ENCODE measurements around the gene GRIP1.

The GRIP1 gene

DNA sequence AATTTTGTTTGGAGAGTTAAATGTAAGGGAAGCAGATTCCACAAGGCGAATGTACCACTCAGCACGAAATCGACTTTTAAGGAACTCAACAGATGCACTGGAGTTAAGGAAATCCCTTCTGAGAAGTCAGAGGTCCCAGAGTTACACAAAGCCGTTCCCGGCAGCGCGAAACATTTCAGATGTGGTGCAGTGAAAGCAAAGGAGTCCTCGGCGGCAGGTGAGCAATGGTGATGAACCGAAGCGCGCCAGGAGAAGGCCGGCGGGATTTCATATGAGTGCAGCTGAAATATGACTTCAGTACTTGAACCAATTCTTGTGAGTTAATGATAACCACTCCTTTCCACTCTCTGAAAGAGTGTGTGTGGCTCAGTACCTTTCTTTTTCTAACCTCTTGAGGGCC, 183.2 kb downstream of the GRIP1 start:
- H3K36me3 ChIP-seq (ENCODE audit: low read length) = no peaks in the 10 kb centered on the region
- H3K27ac ChIP-seq (ENCODE audit: low read depth, low read length) = no peak overlapping the region
- no peak overlapping the region for H3K4me2 ChIP-seq (ENCODE audit: low read depth, low read length, poor library complexity, severe bottlenecking)
- no peaks in the 10 kb centered on the region for H3K79me2 ChIP-seq (ENCODE audit: insufficient read depth, low read length)
- H2AFZ ChIP-seq (ENCODE audit: low read depth, low read length, severe bottlenecking) = no peak overlapping the region
- no peaks in the 10 kb centered on the region for H4K20me1 ChIP-seq (ENCODE audit: low read depth, low read length)
- no peaks in the 10 kb centered on the region for H3K9me2 ChIP-seq (replicated peaks; ENCODE audit: insufficient read depth, low read length)
- no peaks in the 10 kb centered on the region for H3K9me3 ChIP-seq (ENCODE audit: insufficient read depth, low read length)
- TF ChIP-seq, protein P1, sequence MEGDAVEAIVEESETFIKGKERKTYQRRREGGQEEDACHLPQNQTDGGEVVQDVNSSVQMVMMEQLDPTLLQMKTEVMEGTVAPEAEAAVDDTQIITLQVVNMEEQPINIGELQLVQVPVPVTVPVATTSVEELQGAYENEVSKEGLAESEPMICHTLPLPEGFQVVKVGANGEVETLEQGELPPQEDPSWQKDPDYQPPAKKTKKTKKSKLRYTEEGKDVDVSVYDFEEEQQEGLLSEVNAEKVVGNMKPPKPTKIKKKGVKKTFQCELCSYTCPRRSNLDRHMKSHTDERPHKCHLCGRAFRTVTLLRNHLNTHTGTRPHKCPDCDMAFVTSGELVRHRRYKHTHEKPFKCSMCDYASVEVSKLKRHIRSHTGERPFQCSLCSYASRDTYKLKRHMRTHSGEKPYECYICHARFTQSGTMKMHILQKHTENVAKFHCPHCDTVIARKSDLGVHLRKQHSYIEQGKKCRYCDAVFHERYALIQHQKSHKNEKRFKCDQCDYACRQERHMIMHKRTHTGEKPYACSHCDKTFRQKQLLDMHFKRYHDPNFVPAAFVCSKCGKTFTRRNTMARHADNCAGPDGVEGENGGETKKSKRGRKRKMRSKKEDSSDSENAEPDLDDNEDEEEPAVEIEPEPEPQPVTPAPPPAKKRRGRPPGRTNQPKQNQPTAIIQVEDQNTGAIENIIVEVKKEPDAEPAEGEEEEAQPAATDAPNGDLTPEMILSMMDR (IDR thresholded peaks at IDR 0.05; ENCODE audit: insufficient read depth, low read length, poor library complexity, severe bottlenecking) = no peak
- no peak for TF ChIP-seq EZH2phosphoT487 (conservative IDR thresholded peaks at IDR 0.05; ENCODE audit: low read length)
- no peaks in the 10 kb centered on the region for H3K27me3 ChIP-seq (ENCODE audit: low read length)
- H3K9ac ChIP-seq (ENCODE audit: low read length) = no peak overlapping the region
- no peaks in the 10 kb centered on the region for H3F3A ChIP-seq (ENCODE audit: insufficient read depth)
- H3K4me3 ChIP-seq (ENCODE audit: insufficient read depth, low read length, poor library complexity, severe bottlenecking) = no peak overlapping the region

DNA sequence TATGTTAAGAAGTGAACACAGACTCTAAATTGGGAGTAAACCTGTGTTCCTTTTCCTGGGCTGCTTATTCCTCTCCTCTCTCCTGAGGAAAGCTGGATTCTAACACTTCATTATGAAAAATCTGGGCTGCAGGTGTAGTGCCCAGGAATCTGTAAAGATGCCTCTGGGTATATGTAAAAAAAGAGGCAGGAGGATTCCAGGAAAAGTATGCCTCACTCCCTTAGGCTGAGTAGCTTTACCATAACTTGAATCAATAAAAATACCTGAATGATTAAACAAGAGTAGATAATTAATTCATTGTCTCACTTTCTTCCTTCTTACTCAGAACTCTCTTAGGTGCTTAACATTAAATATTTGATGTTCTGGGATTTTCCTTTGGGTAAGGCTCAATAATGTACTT, 185.1 kb downstream of the GRIP1 start:
- TF ChIP-seq EZH2phosphoT487 (conservative IDR thresholded peaks at IDR 0.05; ENCODE audit: low read length) = no peak
- TF ChIP-seq, protein P1 (IDR thresholded peaks at IDR 0.05; ENCODE audit: insufficient read depth, low read length, poor library complexity, severe bottlenecking) = no peak
- Histone ChIP-seq H3K4me3 (ENCODE audit: insufficient read depth, low read length, poor library complexity, severe bottlenecking) (no peak overlapping the region), H3K4me2 (ENCODE audit: low read depth, low read length, poor library complexity, severe bottlenecking) (no peak overlapping the region), H3F3A (ENCODE audit: insufficient read depth) (no peaks in the 10 kb centered on the region), H3K27ac (ENCODE audit: low read depth, low read length) (no peak overlapping the region), H3K9me2 (replicated peaks; ENCODE audit: insufficient read depth, low read length) (no peaks in the 10 kb centered on the region), H4K20me1 (ENCODE audit: low read depth, low read length) (no peaks in the 10 kb centered on the region), H3K9me3 (ENCODE audit: insufficient read depth, low read length) (no peaks in the 10 kb centered on the region), H3K27me3 (ENCODE audit: low read length) (no peaks in the 10 kb centered on the region), H2AFZ (ENCODE audit: low read depth, low read length, severe bottlenecking) (no peak overlapping the region), H3K79me2 (ENCODE audit: insufficient read depth, low read length) (no peaks in the 10 kb centered on the region), H3K9ac (ENCODE audit: low read length) (no peak overlapping the region), H3K36me3 (ENCODE audit: low read length) (no peaks in the 10 kb centered on the region)

- H3K79me2 ChIP-seq (ENCODE audit: insufficient read depth, low read length) = no peaks in the 10 kb centered on the region
- H3K4me3 ChIP-seq (ENCODE audit: insufficient read depth, low read length, poor library complexity, severe bottlenecking) = no peak overlapping the region
- H3K36me3 ChIP-seq (ENCODE audit: low read length) = no peaks in the 10 kb centered on the region
- H2AFZ ChIP-seq (ENCODE audit: low read depth, low read length, severe bottlenecking) = no peak overlapping the region
- no peaks in the 10 kb centered on the region for H3K27me3 ChIP-seq (ENCODE audit: low read length)
- no peak overlapping the region for H3K27ac ChIP-seq (ENCODE audit: low read depth, low read length)
- H3K4me2 ChIP-seq (ENCODE audit: low read depth, low read length, poor library complexity, severe bottlenecking) = no peak overlapping the region
- no peaks in the 10 kb centered on the region for H3K9me2 ChIP-seq (replicated peaks; ENCODE audit: insufficient read depth, low read length)
- H4K20me1 ChIP-seq (ENCODE audit: low read depth, low read length) = no peaks in the 10 kb centered on the region
- TF ChIP-seq, protein P1 (IDR thresholded peaks at IDR 0.05; ENCODE audit: insufficient read depth, low read length, poor library complexity, severe bottlenecking) = no peak
- TF ChIP-seq EZH2phosphoT487 (conservative IDR thresholded peaks at IDR 0.05; ENCODE audit: low read length) = no peak
- no peaks in the 10 kb centered on the region for H3F3A ChIP-seq (ENCODE audit: insufficient read depth)
- H3K9me3 ChIP-seq (ENCODE audit: insufficient read depth, low read length) = no peaks in the 10 kb centered on the region
- no peak overlapping the region for H3K9ac ChIP-seq (ENCODE audit: low read length)
These were observed 187.0 kb downstream of the GRIP1 start for GRCh38 chr12:66491853-66492252.

Data from SU-DHL-6 (cell line).